ENCODE data around the gene ZSCAN12.

Gene ZSCAN12

DNA sequence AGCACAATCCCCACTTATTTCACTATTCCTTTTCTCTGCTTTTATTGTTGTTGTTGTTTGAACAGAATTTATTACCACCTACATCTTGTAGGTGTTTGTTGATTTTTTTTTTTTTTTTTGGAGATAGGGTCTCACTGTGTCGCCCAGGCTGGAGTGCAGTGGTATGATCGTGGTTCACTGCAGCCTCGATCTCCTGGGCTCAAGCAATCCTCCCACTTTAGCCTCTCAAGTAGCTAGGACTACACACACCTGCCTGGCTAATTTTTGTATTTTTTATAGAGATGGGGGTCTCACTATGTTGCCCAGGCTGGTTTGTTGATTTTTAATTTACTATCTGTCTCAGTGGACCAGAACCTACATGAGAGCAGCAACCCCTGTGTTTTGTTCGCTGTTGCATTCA is 3.6 kb downstream of the ZSCAN12 start:
- TF ChIP-seq, protein P1, sequence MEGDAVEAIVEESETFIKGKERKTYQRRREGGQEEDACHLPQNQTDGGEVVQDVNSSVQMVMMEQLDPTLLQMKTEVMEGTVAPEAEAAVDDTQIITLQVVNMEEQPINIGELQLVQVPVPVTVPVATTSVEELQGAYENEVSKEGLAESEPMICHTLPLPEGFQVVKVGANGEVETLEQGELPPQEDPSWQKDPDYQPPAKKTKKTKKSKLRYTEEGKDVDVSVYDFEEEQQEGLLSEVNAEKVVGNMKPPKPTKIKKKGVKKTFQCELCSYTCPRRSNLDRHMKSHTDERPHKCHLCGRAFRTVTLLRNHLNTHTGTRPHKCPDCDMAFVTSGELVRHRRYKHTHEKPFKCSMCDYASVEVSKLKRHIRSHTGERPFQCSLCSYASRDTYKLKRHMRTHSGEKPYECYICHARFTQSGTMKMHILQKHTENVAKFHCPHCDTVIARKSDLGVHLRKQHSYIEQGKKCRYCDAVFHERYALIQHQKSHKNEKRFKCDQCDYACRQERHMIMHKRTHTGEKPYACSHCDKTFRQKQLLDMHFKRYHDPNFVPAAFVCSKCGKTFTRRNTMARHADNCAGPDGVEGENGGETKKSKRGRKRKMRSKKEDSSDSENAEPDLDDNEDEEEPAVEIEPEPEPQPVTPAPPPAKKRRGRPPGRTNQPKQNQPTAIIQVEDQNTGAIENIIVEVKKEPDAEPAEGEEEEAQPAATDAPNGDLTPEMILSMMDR (conservative IDR thresholded peaks at IDR 0.05; ENCODE audit: low read depth, low read length) = no peak
- no peak overlapping the region for H3K4me3 ChIP-seq (ENCODE audit: low read depth, low read length)
- DNase-seq (ENCODE audit: low read depth) = no peak

DNA sequence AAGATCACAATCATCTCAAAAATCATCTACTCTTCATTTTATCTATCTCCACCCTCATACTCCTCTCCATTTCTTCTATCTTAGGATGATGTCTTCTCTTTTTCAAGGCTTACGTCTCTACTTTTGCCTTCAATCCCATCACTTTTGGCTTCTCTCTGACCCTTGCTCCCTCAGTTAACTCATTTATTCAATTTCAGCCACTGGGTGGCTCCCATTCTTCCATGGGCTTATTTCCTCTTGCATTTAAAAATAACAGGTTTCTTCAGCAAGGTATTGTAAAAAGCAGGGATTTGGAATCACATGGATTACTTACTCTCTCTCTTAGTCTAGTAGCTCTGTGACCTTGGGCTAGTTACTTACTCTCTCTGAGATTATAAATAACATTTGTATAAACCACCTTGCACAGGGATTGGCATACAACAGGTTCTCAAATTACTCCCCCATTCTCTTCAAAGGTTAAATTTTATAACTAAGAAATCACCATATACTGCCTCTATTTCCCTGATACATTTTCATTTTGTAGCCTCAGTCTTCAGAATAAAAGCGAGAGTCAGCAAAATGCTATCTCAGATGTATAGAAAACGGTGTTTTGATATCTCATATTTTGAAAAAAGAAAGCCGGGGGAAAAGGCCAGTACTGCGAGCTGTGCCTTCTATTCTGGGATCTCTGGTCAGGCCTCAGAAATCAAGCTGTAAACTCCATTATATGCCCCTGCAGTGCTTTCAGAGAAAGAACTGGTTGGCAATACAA is 5.5 kb downstream of the ZSCAN12 start:
- no peak overlapping the region for H3K4me3 ChIP-seq (ENCODE audit: low read depth, low read length)
- TF ChIP-seq, protein P1 (conservative IDR thresholded peaks at IDR 0.05; ENCODE audit: low read depth, low read length) = peak; percentile 51
- DNase-seq (ENCODE audit: low read depth) = peak; percentile 45

DNA sequence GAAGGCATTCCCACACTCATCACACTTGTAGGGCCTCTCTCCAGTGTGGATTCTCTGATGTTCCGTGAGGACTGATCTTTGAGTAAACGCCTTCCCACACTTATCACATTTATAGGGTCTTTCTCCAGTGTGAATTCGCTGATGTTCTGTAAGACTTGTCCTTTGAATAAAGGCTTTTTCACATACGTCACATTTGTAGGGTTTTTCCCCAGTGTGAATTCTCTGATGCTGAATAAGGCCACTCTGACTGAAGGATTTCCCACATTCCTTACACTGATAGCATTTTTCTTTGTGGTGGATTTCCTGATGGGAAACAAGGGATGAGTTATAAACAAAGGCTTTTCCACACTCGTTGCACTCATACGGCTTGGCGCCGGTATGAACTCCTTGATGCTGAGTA is 8.9 kb downstream of the ZSCAN12 start:
- H3K4me3 ChIP-seq (ENCODE audit: low read depth, low read length) = no peak overlapping the region
- TF ChIP-seq, protein P1 (conservative IDR thresholded peaks at IDR 0.05; ENCODE audit: low read depth, low read length) = no peak
- DNase-seq (ENCODE audit: low read depth) = no peak

DNA sequence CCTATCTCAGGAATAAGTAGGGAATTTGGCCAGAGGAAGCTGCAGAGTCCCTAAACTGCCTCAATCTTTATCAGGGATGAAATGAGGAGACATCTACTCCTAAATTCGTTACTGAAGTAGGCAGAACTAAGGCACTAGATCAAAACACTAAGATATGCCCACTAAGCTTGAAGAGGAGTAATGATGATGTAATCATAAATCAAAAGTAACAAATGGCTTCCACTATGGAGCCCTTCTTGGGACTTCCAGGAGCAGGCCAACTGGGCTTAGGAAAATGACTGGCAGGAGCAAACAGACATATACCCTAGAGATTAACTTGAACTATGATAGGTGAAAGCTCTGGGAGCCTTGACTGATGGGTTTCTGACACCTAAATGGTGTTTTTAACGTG is 15.4 kb downstream of the ZSCAN12 start:
- no peak for DNase-seq (ENCODE audit: low read depth)
- TF ChIP-seq, protein P1 (conservative IDR thresholded peaks at IDR 0.05; ENCODE audit: low read depth, low read length) = no peak
- H3K4me3 ChIP-seq (ENCODE audit: low read depth, low read length) = no peak overlapping the region

DNA sequence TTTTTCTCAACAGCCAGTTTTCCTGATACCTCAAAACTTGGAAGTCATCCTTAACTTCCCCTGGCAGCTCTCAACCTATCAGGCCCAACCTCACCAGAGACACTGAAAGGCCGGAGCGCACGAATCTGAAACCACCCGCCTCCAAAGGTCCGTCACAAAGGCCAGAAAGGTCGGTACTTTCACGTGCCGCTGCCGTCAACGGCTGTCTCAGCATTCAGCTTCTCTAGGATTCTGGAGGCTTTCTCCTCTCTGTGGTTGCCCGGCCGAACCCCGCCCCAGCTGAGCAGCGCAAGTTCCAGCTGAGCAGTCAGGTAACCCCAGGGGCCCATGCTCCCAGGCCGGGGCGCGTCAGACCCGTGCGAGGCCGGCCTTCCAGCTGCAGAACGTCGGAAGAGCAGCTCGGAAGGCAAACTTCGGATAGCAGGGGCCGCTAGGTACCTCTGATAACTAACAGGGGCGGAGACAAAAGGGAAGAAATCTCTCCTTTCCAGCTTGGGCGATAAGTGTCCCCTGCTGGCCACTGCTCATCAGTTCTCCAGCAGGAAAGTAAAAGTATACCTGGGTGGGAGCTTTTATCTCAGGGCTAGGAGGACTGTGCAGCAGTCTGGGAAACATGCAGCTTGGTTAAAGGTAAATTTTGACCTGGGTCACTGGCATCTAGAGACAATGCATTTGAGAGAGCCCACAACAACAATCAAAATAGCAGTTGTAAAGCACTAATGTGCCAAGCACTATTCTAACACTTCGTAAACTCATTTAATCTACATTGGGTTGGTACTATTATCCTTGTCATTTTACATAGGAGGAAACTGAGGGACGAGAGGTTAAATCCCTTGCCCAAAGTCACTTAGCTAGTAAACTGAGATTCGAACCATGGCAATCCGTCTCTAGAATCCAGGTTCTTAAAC is 16.1 kb downstream of the ZSCAN12 start:
- H3K4me3 ChIP-seq (ENCODE audit: low read depth, low read length) = peak overlapping the region; percentile 74
- peak; percentile 97 for DNase-seq (ENCODE audit: low read depth)
- TF ChIP-seq, protein P1 (conservative IDR thresholded peaks at IDR 0.05; ENCODE audit: low read depth, low read length) = peak; percentile 73

DNA sequence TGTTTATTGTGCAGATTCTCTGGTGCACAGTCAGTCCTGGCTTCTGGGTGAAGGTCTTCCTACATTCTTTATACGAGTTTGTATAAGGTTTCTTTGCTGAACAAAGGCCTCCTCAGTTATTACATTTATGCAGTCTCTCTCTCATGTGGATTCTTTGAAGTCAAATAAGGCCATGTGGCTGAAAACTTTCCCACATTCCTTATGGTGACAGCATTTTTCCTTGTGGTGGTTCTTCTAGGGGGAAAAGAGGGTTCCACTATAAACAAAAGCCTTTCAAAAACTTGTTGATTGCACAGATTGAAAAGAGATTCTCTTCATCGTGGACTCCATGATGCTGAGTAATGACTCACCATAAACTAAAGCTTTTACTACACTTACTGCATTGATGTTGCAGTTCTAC is 19.2 kb downstream of the ZSCAN12 start:
- no peak for DNase-seq (ENCODE audit: low read depth)
- TF ChIP-seq, protein P1 (conservative IDR thresholded peaks at IDR 0.05; ENCODE audit: low read depth, low read length) = no peak
- H3K4me3 ChIP-seq (ENCODE audit: low read depth, low read length) = no peak overlapping the region

Data from choroid plexus epithelial cell (primary cell).